Nucleus accumbens (tissue), 56 donors: Measurements from ENCODE around the gene CPXM1.
"Not testable (repeated sequence)": the region's sequence is repeated elsewhere in the genome, so short reads cannot be mapped to it uniquely, and the experiment has no call there.

Experiments used
- DNase-seq, 56 donors: peaks; one replicate each; lab custom pipeline; 2025; lab: John Stamatoyannopoulos, UW

CPXM1 gene

DNA sequence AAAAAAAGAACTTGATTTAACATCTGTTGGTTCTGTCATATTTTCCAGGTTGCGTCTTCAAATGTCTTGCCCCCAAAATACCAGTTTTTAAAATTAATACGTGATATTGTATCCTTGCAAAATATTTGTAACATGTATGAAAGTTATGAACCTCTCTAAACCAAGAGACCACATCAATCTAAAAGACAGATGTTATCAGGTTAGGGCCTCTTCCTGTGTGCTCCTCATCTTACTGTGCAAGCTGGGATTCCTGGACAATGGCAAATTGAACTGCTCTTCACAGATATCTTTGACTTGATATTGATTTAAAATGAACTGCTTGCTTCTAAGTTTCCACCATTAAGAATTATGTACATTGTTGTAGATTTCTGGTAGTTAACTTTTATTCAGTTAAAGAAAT is 25.3 kb upstream of the CPXM1 start:
- DNase-seq: no peak

DNA sequence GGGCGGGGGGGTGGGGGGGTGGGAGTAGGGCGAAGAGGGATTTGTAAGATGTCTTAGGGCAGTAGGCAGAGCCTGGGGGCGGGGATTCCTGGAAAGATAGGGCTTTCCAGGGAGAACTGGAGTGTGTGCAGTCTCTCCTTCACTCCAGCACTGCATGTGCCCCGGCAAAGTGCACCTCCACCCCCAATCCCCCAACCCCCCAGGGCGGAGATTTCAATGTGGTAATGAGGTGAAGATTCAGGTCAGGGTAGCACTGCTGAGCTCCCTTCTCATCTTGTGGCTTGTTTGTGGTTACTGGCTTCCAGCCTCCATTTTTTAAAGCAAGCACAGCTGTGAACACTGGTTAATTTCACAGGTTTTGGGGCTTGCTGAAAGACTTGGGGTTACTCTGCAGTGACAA is 21.6 kb upstream of the CPXM1 start:
- no peak for DNase-seq

DNA sequence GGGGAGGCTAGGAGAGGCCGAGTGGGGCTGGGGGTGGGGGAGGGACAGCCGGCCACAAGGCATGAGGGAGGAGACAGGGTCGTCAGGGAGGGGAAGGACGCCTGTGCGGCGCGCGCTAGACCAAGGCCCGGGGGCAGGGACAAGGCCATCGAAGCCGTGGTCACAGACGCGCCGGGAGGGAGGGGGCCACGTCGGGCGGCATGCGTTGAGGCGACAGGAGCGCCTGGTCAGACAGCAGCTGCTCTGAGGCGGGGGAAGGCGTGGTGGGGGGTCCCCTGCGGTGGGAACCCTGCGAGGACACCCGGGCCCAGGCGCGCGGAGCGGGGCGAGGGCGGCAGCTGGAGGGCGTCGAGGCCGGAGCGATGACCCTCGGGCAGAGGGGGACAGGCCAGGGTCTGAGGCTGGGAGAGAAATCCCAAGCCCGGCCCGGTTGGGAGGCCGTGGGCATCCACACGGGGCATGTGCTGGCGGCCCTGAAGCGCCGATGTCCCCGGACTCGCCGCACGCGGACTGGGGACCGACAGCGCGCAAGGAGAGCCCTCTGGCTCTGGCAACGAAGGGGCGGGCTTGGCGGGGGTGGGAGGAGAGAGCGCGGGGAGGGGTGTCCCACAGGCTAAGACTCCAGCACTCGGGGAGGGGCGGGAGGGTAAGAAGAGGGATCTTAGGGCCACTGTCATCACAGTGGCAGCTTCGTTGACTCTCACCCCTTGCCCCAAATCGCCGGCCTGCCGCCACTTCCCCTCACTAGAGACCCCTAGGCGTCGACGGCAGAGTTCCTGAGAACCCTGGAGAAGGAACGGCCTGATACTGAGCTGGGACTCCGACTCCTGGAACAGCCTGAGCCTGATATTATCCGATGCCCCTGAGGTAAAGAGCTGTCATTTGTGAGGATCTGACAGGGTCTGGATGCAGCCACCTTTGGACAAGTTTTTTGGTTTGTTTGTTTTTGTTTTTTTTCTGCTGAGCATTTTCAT is 20.8 kb upstream of the CPXM1 start:
- DNase-seq: no peak

DNA sequence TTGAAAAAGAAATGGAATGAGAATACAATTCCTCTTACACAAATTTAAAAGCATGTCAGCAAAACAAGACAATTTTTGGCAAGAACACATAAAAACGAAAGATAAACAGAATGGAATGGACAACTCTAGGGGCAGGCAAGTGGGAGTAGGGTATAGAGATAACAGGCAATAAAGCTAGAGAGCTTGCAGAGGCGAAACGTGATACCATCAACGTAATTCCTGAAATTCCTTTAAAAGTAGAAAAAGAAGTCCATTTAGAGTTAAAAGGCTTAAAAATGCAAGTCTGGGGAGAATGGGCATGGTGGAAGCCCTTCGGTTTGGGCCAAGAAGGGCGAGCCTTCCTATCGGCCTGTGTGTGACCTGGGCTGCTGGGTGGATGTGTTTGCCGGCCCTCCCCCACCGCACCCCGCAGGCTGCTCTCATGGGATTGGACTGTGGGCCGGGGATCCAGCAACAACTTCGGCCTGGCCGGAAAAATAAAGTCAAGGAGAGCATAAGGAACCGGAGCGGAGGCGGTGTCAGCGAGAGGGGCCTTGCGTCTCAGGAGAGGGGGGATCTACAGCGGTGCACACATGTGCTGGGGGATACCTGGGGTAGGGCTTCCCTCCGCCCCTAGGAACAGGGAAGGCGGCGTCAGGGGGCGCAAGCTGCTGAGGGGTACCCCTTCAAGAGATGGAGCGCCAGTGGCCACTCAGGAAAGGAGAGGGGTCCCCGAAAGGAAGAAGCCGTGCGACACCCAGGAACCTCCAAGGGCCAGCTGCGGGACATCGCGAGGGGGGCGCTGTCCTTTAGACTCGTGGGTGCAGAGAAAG is 19.9 kb upstream of the CPXM1 start:
- DNase-seq: no peak

DNA sequence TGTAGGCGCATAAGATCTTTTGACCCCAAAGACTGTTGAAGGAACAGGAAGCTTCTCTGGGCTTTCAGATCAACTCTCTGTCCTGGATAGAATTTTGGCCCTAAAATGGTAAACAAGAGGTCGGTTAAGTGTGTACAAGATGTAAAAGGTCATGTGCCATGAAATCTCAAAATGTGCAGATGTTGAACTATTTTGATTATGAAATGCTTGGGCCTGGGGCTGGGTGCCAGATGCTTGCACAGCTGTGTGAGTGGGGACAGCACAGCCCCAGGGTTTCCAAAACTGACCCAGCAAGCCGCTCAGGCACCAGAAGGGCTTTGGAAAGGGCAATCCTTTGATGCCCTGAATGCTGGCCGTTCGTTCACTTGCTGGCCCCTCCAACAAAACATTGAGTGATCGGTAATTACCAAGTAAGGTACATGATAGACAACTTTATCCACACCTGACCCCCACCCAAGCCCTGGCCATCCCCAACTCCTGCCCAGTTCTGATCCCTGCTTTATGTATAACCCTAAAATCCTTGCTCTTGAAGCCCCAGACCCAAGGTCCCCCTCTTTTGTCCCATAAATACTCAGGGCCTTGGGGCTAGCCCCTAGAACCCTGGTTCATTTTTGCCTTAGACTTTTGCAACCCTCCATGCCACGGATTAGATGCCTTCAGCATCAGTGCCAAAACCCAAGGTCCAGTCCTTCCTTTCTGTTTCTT is 17.6 kb upstream of the CPXM1 start:
- no peak for DNase-seq

DNA sequence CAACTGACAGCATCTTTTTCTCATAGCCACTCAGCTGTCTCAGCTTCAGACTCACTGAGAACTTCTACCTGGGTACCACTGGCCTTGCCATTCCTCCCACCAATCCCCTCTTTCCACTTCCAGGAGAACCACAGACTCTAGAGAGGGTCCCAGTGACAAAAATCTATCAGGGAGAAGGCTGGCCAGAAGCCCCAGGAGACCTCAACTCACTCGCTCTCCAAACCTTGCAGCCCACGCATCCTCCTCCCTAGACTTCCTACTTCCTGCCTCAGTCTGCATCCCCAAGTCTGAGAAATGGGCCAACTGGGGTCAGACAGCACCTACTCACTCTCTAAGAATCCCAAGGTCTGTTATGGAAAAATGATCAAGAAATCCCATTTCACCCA is 16.9 kb upstream of the CPXM1 start:
- no peak for DNase-seq

DNA sequence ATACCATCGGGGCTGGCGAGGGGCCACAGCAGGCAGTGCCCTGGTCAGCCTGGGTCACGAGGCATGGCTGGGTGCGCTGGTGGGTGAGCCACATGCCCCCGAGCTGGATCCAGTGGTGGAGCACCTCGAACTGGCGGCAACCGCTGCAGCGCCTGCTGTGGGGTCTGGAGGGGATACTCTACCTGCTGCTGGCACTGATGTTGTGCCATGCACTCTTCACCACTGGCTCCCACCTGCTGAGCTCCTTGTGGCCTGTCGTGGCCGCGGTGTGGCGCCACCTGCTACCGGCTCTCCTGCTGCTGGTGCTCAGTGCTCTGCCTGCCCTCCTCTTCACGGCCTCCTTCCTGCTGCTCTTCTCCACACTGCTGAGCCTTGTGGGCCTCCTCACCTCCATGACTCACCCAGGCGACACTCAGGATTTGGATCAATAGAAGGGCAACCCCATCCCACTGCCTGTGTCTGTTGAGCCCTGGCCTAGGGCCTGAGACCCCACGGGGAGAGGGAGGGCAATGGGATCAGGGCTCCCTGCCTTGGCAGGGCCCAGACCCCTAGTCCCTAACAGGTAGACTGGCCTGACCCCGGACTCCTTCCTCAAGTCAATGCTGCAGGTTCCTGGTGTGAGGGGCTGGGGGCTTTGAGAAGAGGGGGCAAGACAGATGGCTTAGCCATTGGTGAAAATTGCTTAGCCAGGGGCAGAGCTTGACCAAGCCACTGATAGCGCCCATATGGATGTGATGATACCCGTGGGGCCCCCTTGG is 16.3 kb upstream of the CPXM1 start:
- no peak for DNase-seq

DNA sequence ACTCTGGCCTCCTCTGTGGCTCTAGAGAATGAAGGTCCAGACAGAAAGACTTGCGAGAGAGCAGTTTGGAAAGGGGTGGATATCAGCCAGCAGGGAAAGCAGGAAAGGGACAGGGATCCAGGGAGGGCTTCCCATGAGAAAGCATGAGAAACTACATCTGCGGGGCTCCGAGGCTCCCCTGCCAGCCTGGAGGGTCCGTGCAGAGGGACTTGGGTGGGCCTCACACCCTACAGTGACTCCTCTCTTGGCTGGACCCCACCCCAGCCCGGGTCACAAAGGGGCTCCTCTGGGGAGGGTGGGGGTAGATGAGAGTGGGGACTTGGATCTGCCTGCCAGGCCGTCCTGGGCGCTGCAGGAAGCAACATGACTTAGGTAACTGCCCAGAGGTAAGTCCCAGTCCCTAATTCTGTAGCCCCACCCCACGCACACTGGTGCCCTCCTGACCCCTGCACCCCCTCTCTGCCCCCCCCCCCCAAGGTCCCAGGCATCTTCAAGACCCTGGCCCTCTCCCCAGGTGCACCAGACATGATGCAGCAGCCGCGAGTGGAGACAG is 15.7 kb upstream of the CPXM1 start, which contains the start of gene TMEM239:
Gene TMEM239, plus strand, starts transcription at position 335 of the 553 bp plus-strand sequence. Its CDS starts 191 bp downstream, at position 526.
- no peak for DNase-seq

DNA sequence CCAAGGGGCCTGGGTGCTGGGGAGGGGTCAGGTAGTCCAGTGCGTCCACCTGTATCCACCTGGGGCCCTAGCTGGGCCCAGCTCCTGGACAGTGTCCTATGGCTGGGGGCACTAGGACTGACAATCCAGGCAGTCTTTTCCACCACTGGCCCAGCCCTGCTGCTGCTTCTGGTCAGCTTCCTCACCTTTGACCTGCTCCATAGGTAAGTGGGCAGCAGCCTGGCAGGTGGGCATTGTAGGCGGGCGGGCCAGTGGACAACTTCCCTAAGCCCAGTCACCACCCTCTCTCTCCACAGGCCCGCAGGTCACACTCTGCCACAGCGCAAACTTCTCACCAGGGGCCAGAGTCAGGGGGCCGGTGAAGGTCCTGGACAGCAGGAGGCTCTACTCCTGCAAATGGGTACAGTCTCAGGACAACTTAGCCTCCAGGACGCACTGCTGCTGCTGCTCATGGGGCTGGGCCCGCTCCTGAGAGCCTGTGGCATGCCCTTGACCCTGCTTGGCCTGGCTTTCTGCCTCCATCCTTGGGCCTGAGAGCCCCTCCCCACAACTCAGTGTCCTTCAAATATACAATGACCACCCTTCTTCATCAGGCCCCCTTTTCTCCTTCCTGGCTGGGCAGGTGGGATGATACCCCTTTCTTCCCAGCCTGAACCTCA is 14.9 kb upstream of the CPXM1 start:
- no peak for DNase-seq

DNA sequence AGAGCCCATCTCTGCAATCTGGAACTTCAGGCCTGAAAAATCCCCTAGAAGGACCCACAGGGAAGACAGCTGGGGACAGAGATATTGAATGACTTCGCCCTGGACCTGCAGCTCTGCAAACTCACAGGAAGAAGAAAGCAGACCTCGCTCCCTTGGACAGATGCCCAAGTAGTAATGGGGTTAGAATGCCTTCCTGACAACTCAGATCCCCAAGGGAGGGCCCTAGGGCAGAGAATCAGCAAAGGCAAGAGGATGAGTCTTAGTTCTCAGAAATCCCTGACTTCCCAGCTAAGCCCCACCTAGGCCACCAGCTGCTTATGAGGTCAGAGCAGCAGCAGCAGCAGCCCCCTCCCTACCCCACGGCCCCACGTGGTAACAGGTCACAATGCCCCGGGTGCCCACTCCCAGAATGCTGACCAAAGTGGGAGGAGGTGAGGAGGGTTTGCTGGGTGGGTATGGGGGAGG is 14.2 kb upstream of the CPXM1 start, which contains the start of gene C20orf141:
Gene C20orf141, plus strand, starts transcription at position 401 of the 465 bp plus-strand sequence. CDS start 198 bp downstream, outside the sequence.
- DNase-seq: no peak

DNA sequence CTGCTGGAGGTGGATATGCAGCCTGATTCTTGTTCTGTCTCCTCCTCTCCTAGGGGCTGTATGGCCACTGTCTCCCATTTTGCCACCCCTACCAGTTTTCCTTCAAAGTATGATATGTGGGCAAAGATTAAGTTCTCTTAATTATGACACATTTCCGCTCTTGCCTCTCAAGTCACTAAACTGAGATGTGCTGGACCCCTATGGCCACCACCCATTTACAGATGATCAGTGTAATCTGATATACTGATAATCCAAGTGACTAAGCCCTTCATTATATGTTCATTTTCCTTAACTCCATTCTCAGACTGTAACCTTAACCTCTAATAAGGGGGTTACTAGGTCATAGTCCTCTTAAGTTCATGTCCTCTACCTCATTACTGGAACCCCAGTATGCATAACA is 13.6 kb upstream of the CPXM1 start:
- no peak for DNase-seq

DNA sequence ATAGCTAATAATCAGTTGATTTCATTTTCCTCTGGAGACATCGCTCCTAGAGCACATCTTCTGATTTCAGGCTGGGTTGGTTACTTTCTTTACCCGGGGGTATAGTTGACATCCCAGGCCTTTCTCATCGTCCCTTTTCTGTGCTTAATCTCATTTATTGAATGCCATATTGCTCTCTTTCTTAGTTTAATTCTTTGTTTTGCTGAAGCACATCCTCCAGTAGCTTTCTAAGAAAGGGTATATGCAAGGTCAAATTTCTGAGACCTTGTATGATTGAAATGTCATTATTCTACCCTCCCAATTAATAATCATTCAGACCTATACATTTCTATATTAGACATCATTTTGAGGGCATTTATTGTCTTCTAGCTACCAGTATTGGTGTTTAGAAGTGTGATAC is 11.8 kb upstream of the CPXM1 start:
- no peak for DNase-seq

DNA sequence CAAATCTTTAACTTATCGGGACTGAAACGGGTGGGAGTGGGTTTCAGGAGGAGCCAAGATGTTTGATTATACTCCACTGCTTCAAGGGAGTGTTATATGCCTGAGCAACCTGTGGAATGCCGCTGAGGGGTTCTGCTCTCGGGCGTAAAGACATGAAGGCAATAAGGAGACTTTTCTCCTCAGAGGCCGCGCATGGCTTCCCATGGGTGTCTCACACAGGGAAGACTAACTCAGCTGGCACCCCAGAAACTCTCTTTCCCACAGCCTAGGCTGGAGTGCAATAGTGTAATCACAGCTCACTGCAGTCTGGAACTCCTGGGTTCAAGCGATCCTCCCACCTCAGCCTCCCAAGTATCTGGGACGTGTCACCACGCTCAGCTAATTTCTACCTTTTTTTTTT is 9.3 kb upstream of the CPXM1 start:
- DNase-seq: no peak

DNA sequence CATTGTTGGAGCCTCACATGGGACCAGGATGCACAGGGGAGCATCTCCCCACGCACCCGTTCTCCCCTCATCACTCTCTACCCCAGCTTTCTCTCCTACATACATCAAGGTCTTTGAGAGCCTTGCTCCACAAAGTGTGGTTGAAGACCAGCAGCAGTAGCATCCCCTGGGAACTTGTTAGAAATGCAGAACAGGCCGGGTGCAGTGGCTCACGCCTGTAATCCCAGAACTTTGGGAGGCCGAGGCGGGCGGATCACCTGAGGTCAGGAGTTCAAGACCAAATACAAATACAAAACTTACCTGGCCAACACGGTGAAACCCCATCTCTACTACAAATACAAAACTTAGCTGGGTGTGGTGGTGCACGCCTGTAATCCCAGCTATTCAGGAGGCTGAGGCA is 7.5 kb upstream of the CPXM1 start:
- DNase-seq: not testable (repeated sequence)

DNA sequence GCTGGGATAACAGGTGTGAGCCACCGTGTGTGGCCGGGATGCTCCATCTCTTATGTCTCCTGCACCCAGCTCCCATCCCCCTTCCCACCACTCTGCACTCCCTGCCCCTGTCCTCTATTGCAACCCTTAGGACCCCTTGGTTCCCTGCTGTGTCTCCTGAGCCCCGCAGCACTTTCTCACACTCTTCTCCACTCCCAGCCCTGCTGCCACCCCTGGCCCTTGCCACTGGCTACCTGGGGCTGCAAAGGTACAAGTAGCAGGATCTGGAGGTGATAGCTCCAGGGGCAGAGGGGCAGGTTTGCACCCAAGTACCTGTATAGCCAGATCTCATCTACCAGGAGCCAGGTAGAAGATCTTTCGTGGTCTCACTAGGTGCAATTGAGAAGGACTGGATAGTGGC is 6.6 kb upstream of the CPXM1 start:
- DNase-seq: no peak

DNA sequence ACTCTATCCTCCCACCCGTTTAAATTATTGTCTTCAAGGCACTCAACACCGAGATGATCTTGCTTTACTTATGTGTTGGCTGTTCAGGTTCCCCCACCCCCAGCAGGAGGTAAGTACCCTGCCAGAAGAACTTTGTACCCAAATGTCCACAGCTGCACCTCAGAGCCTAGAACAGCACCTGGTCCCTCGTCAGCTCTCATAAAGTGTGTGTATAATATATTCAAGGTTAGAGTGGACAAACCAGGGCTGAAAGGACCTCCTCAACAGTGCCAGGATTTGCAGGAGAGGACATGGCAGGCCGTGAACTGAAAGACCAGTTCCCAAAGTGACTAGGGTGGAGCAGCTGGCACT is 5.9 kb upstream of the CPXM1 start:
- DNase-seq: no peak

DNA sequence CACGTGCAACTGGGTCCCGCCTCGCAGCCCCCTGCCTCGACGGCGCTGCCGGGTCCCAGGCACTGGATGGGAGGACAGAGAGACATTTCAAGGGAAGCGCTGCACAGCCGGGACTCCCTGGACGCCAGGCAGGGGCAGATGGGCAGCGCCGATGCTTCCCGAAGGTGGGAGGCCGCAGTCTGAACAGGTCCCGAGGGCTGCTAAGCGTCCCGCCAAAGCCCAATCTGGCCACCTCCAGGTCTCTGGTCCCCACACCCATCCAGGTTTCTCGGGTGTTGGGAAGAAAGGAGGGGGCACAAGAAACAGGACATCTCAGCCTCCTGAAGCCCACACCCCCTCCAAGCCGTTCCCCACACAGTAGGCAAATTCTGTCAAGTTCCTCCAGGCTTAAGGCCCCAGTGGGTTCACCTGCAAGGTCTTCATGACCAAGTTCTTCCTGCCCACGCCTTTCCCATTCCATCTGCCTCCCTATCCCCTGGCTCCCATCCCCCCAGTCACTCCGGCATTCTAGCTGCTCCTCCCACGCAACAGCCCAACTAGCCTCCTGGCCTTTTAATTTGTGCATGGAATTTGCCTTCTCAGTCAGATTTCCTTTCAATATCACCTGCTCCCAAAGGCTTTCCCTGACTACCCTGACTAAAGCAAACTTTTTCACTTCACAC is 5.4 kb upstream of the CPXM1 start:
- no peak for DNase-seq

DNA sequence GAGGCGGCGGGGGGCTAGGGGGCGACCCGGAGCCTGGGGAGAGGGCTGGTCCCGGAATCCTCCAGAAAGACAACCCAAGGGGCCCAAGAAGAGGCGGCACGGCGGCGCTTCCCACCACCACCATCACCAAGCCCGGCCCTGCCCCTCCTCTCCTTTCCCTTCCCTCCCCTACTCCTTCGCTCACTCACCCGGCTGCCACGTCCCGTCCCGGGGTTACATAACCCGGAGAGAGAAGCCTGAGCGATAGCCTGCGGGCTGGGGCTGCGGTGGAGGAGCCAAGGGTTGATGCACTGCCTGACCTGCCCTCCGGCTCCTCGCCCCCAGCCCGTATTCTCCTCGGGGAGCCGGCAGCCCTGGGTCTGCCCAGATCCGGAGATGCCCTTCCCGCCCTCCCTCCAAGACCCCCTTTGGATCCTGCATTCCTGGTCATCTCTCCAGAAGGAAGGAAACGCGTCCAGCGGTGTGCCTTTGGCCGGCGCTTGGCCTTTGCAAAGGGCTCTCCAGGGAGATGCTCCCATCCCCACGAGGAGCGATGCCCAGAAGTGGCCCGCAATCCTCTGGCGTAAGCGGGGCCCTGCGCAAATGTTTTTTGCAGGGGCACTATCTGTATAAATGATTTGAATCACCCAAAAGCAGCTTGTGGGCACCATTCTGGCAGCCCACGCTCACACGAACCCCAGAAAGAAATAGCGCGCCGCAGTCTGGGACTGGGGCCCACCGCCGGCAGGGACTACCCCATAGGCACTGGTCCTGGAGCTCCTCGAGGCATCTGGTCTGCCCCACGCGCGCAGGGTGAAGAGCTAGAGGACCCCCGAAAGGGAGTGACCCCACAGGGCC is 4.6 kb upstream of the CPXM1 start:
- no peak for DNase-seq
